GM12875 (cell line): ENCODE data around the gene RIMOC1.

Source experiments
- H3K4me3 ChIP-seq: one replicate; pipeline ENCODE4 v1.5.1; 2011; ENCODE audit warnings: low read depth, low read length, control low read depth
- TF ChIP-seq, protein P1 (sequence below): IDR thresholded peaks from 2 replicates; pipeline ENCODE4 v1.5.1; 2011; ENCODE audit warnings: low read depth, mild to moderate bottlenecking, control low read depth, inconsistent platforms, low read length, moderate library complexity, borderline replicate concordance; ENCODE audit not compliant: insufficient read depth

The RIMOC1 gene

DNA sequence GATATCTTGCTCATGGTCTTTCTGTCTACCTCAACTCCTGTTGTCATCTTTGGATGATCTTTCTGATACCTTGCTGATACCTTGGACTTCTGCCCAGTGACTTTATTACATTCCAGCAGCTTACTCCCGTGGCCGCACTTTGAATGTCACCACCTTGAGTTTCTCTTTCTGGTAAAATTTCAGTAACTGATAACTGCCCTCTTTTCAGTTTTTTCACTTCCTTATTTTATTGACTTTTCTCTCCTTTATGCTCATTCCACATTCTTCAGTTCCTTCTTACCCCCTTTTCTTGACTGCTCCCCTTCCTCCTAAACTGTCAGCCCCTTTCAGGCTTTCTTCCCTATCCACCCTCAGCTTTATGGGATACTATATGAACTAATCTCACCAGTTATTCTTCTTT is 14.0 kb downstream of the RIMOC1 start:
- H3K4me3 ChIP-seq = no peak overlapping the region
- TF ChIP-seq, protein P1, sequence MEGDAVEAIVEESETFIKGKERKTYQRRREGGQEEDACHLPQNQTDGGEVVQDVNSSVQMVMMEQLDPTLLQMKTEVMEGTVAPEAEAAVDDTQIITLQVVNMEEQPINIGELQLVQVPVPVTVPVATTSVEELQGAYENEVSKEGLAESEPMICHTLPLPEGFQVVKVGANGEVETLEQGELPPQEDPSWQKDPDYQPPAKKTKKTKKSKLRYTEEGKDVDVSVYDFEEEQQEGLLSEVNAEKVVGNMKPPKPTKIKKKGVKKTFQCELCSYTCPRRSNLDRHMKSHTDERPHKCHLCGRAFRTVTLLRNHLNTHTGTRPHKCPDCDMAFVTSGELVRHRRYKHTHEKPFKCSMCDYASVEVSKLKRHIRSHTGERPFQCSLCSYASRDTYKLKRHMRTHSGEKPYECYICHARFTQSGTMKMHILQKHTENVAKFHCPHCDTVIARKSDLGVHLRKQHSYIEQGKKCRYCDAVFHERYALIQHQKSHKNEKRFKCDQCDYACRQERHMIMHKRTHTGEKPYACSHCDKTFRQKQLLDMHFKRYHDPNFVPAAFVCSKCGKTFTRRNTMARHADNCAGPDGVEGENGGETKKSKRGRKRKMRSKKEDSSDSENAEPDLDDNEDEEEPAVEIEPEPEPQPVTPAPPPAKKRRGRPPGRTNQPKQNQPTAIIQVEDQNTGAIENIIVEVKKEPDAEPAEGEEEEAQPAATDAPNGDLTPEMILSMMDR = no peak

DNA sequence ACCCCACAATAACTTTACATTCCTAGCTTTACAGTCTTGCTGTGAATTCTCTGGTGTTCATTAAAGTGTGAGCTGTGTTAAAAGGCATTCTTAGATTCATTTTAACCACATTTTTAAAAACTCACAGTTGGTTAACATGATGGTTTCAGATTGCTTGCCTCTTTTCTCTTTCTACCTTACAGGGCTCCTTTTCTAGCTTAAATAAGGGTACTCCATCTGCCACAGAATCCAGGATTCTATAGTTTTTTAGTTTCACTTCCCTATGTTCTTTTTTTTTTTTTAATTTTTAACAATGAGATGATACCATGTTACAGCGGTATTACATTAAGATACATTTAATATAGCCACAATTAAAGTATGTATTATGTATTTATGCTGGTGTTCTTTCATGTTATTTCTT is 17.0 kb downstream of the RIMOC1 start:
- H3K4me3 ChIP-seq = no peak overlapping the region
- TF ChIP-seq, protein P1 = no peak

DNA sequence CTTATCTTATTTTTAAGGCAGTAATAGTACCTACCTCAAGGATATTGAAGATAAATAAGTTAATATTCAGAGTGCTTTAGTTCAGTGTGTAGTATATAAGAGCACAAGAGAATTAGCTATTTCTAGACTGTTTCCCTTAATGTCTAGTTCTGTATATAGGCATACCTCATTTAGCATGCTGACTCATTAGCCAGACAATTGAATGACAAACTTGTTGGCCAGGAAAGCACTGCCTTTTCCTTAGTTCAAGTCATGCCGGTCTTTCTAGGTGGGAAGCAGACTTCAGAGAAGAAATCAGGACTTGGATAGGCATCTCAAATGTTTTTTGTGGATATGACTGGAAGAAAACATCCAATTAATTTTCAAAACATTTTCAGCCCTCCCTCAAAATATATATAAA is 17.7 kb downstream of the RIMOC1 start:
- H3K4me3 ChIP-seq = no peak overlapping the region
- TF ChIP-seq, protein P1 = no peak

- TF ChIP-seq, protein P1 = no peak
- H3K4me3 ChIP-seq = peak overlapping the region; percentile 73
Observed at GRCh38 chr5:41924526-41924871, 20.4 kb downstream of the RIMOC1 start.

GRCh38 chr5:41924872-41925554 is 20.9 kb downstream of the RIMOC1 start, which contains the start of gene FBXO4:
Gene FBXO4 (plus strand): TSS chr5:41925281. CDS start chr5:41925310, 29 bp downstream.
- TF ChIP-seq, protein P1 = peak; percentile 70
- H3K4me3 ChIP-seq = peak within 1 kb of the TSS; percentile 73

GRCh38 chr5:41925555-41925951 is 21.4 kb downstream of the RIMOC1 start:
- TF ChIP-seq, protein P1 = no peak

DNA sequence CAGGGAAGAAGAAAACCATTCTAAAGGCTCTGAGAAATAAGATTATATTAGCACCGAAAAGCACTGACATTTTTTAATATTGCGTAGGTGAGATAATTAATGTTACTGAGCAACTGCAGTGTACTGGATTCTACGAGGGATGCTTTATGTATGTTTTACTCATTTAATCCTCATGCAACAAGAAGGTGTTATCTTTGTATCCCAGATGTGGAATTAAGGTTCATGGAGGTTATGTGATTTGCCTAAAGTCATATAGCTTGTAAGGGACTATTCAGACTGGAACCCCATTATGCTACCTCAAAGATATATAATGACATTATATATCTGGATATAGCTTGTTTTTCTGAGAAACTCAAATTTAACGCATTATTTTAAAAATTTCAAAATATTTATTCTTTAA is 23.5 kb downstream of the RIMOC1 start:
- H3K4me3 ChIP-seq = no peak overlapping the region
- TF ChIP-seq, protein P1 = no peak

More at GRCh38 chr5:41925555-41925951, 21.4 kb downstream of the RIMOC1 start:
- peak overlapping the region; percentile 73 for H3K4me3 ChIP-seq
